Esophagus squamous epithelium (tissue), 4 donors: ENCODE data around the gene CABLES1.

ENCODE experiments used
- POLR2A ChIP-seq, 4 donors: fragments of 450-650 bp; IDR thresholded peaks; one replicate each; pipeline ENCODE4 v1.6.1; 2017; ENCODE audit warnings: antibody characterized with exemption in 4 of 4, mild to moderate bottlenecking in 4 of 4, moderate library complexity in 3 of 4
- TF ChIP-seq, protein P1 (sequence below), 6 experiments: fragments of 450-650 bp in 4 of 6; fragments of 200-600 bp in 2 of 6; sonication (generic) in 2 of 6; IDR thresholded peaks; one replicate each; pipeline ENCODE4 v1.5.1; 2016 to 2019; ENCODE audit warnings: antibody characterized with exemption in 6 of 6, mild to moderate bottlenecking in 4 of 6, moderate library complexity in 4 of 6

DNA sequence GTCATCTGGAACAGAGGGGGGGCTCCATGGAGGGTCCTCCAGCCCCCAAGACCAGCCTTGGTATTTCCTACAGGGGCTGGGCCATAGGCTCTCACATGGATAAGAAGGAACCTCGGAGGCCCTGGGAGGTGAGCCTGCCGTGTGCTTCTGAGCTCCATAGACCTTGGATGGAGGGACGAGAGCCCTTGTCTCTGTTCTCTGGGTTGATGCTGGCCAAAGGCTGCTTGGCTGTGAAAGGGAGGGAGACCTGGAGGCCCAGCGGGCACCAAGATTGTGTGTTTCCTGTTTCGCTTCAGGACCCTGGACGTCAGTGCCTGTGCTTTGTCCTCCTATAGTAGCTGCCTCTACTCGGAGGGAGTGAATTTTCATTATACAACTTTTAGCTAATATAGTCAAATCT lies 20.8 kb downstream of the CABLES1 start:
- TF ChIP-seq, protein P1, sequence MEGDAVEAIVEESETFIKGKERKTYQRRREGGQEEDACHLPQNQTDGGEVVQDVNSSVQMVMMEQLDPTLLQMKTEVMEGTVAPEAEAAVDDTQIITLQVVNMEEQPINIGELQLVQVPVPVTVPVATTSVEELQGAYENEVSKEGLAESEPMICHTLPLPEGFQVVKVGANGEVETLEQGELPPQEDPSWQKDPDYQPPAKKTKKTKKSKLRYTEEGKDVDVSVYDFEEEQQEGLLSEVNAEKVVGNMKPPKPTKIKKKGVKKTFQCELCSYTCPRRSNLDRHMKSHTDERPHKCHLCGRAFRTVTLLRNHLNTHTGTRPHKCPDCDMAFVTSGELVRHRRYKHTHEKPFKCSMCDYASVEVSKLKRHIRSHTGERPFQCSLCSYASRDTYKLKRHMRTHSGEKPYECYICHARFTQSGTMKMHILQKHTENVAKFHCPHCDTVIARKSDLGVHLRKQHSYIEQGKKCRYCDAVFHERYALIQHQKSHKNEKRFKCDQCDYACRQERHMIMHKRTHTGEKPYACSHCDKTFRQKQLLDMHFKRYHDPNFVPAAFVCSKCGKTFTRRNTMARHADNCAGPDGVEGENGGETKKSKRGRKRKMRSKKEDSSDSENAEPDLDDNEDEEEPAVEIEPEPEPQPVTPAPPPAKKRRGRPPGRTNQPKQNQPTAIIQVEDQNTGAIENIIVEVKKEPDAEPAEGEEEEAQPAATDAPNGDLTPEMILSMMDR (IDR thresholded peaks at IDR 0.05) = no peak
- no peak for TF ChIP-seq POLR2A (IDR thresholded peaks at IDR 0.05)
